Panc1 (cell line): ENCODE results near the gene RIC8B. TPM values are rescaled to one million over a fixed set of nuclear protein-coding genes. Genes with fewer than 3 reads are reported as not detected.

Experiments
- ATAC-seq: fragments of 200-7000 bp; cut with Tn5 transposase; 2 replicates; pipeline ENCODE4 v1.9.1; 2020; ENCODE audit warnings: mild to moderate bottlenecking, moderate library complexity
- BruUV-seq: library from RNA; stranded (reverse); fragments of 400-500 nt; replicated peaks from 2 replicates; lab custom pipeline; 2021; lab: Mats Ljungman, UMichigan
- CTCF ChIA-PET: fragments of 300-600 bp; sonication (Branson Sonifier 250); formaldehyde crosslinking; loops from one replicate; lab custom pipeline; 2022; ENCODE audit warnings: antibody characterized with exemption; lab: Charles Lee
- POLR2A ChIA-PET: fragments of 300-600 bp; sonication (Branson Sonifier 250); formaldehyde crosslinking; loops from one replicate; lab custom pipeline; 2022; ENCODE audit warnings: antibody characterized with exemption; lab: Charles Lee
- DNase-seq: peaks from one replicate; pipeline ENCODE4 v3.0.0-alpha.2; 2010; ENCODE audit warnings: low read depth, low spot score
- H3K27ac ChIP-seq: 2 replicates; pipeline ENCODE4 v1.5.1; 2011; ENCODE audit warnings: mild to moderate bottlenecking, low read length, inconsistent platforms
- H3K27me3 ChIP-seq: fragments of 200-500 bp; sonication (Bioruptor generic); 2 replicates; pipeline ENCODE4 v1.6.0; 2014; ENCODE audit warnings: low read length, inconsistent platforms; ENCODE audit not compliant: control insufficient read depth, insufficient read depth
- H3K36me3 ChIP-seq: fragments of 200-500 bp; sonication (Bioruptor generic); 2 replicates; pipeline ENCODE4 v1.5.1; 2014; ENCODE audit warnings: inconsistent platforms, mild to moderate bottlenecking, low read length, moderate library complexity; ENCODE audit not compliant: control insufficient read depth, insufficient read depth
- H3K4me1 ChIP-seq: 2 replicates; pipeline ENCODE4 v1.5.1; 2011; ENCODE audit warnings: inconsistent platforms, mild to moderate bottlenecking, low read length, moderate library complexity; ENCODE audit not compliant: control insufficient read depth, insufficient read depth
- H3K4me3 ChIP-seq, 2 experiments: 2 replicates each; pipeline ENCODE4 v1.5.1; 2011 to 2012; ENCODE audit warnings: low read depth in 2 of 2, low read length in 2 of 2, mild to moderate bottlenecking in 2 of 2, inconsistent platforms in 1 of 2, moderate library complexity in 1 of 2
- H3K9me3 ChIP-seq: fragments of 200-500 bp; sonication (Bioruptor generic); 2 replicates; pipeline ENCODE4 v1.5.1; 2014; ENCODE audit warnings: low read depth, mild to moderate bottlenecking, inconsistent platforms, low read length, moderate library complexity; ENCODE audit not compliant: control insufficient read depth, insufficient read depth
- POLR2AphosphoS5 ChIP-seq: IDR thresholded peaks from 2 replicates; pipeline ENCODE4 v1.6.1; 2012; ENCODE audit warnings: mild to moderate bottlenecking, low read depth, low read length, moderate library complexity
- SIN3A ChIP-seq: IDR thresholded peaks from 2 replicates; pipeline ENCODE4 v1.6.1; 2012; ENCODE audit warnings: low read depth, mild to moderate bottlenecking, low read length, moderate library complexity, borderline replicate concordance; ENCODE audit not compliant: insufficient read depth
- TCF7L2 ChIP-seq: IDR thresholded peaks from 2 replicates; pipeline ENCODE4 v1.6.1; 2011; ENCODE audit warnings: mild to moderate bottlenecking, low read depth, low read length, inconsistent platforms
- in situ Hi-C: cut with HindIII; loops from 2 replicates; pipeline ENCODE4 v1.10.0; 2016; ENCODE audit warnings: low sequenced_read_pairs, low pct_unique_long_range_greater_than_20kb
- intact Hi-C: fragments of 100-400 bp; cut with micrococcal nuclease; formaldehyde crosslinking; loops from one replicate; pipeline ENCODE4 v1.10.0; 2022; ENCODE audit not compliant: unreplicated experiment
- total RNA-seq: library from RNA; stranded (reverse); gene quantifications from one replicate; pipeline ENCODE4 v1.2.1, GENCODE V29; 2021; ENCODE audit not compliant: unreplicated experiment
- TF ChIP-seq, protein P1 (sequence below), 2 experiments: IDR thresholded peaks; 2 replicates each; pipeline ENCODE4 v1.6.1; 2011 to 2012; ENCODE audit warnings: low read depth in 2 of 2, control low read depth in 1 of 2, low read length in 1 of 2, mild to moderate bottlenecking in 1 of 2, moderate library complexity in 1 of 2; ENCODE audit not compliant: insufficient read depth in 1 of 2
- TF ChIP-seq, protein P2 (sequence below): fragments of 450-650 bp; IDR thresholded peaks from 2 replicates; pipeline ENCODE4 v1.5.1; 2017; ENCODE audit warnings: mild to moderate bottlenecking

The RIC8B gene
- total RNA-seq, 1 experiment from 2014 or later: 16.1 TPM

DNA sequence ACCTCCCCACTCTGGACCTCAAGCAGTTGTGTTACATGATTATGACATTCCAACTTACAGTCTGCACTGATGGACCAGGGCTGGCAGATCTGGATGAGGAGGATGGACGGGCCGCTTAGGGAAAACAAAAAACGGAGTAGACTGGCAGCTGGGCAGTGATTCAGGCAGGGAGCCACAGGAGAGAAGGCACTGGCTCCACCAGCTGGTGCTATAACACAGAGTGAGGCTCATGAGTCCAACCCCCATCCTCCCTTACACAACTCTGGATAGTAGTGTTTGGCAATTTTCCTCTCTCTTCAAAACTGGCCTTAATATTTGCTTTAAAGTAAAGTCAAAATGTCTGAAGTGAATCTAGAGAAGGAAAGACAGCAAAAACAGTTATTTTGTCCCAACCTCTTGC, 9.7 kb upstream of the RIC8B start:
- no peak for DNase-seq
- TF ChIP-seq SIN3A (no peak), POLR2AphosphoS5 (no peak)
- TF ChIP-seq, protein P1, sequence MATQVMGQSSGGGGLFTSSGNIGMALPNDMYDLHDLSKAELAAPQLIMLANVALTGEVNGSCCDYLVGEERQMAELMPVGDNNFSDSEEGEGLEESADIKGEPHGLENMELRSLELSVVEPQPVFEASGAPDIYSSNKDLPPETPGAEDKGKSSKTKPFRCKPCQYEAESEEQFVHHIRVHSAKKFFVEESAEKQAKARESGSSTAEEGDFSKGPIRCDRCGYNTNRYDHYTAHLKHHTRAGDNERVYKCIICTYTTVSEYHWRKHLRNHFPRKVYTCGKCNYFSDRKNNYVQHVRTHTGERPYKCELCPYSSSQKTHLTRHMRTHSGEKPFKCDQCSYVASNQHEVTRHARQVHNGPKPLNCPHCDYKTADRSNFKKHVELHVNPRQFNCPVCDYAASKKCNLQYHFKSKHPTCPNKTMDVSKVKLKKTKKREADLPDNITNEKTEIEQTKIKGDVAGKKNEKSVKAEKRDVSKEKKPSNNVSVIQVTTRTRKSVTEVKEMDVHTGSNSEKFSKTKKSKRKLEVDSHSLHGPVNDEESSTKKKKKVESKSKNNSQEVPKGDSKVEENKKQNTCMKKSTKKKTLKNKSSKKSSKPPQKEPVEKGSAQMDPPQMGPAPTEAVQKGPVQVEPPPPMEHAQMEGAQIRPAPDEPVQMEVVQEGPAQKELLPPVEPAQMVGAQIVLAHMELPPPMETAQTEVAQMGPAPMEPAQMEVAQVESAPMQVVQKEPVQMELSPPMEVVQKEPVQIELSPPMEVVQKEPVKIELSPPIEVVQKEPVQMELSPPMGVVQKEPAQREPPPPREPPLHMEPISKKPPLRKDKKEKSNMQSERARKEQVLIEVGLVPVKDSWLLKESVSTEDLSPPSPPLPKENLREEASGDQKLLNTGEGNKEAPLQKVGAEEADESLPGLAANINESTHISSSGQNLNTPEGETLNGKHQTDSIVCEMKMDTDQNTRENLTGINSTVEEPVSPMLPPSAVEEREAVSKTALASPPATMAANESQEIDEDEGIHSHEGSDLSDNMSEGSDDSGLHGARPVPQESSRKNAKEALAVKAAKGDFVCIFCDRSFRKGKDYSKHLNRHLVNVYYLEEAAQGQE (IDR thresholded peaks at IDR 0.05; ENCODE audit: insufficient read depth in 1 of 2, low read depth in 2 of 2, low read length in 1 of 2): no peak
- TF ChIP-seq, protein P2, sequence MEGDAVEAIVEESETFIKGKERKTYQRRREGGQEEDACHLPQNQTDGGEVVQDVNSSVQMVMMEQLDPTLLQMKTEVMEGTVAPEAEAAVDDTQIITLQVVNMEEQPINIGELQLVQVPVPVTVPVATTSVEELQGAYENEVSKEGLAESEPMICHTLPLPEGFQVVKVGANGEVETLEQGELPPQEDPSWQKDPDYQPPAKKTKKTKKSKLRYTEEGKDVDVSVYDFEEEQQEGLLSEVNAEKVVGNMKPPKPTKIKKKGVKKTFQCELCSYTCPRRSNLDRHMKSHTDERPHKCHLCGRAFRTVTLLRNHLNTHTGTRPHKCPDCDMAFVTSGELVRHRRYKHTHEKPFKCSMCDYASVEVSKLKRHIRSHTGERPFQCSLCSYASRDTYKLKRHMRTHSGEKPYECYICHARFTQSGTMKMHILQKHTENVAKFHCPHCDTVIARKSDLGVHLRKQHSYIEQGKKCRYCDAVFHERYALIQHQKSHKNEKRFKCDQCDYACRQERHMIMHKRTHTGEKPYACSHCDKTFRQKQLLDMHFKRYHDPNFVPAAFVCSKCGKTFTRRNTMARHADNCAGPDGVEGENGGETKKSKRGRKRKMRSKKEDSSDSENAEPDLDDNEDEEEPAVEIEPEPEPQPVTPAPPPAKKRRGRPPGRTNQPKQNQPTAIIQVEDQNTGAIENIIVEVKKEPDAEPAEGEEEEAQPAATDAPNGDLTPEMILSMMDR: no peak
- Histone ChIP-seq H3K4me1 (peaks cover 4% of the 10 kb centered on the region; the same call in 1 of the 2 replicates), H3K4me3 (no peak overlapping the region), H3K36me3 (no peaks in the 10 kb centered on the region), H3K27me3 (no peaks in the 10 kb centered on the region; the same call in none of the 2 replicates), H3K27ac (no peak overlapping the region), H3K9me3 (no peaks in the 10 kb centered on the region)
- no TSS peak for BruUV-seq
- intact Hi-C loops: no loop called here
- in situ Hi-C loops: no loop called here
- no peak for ATAC-seq
- ChIA-PET POLR2A (interaction anchor here (0.6 kb wide), 1 partner anchor 190 kb away, joined by 5 read pairs; no protein-coding TSS in a partner anchor), CTCF (no interaction called here)

DNA sequence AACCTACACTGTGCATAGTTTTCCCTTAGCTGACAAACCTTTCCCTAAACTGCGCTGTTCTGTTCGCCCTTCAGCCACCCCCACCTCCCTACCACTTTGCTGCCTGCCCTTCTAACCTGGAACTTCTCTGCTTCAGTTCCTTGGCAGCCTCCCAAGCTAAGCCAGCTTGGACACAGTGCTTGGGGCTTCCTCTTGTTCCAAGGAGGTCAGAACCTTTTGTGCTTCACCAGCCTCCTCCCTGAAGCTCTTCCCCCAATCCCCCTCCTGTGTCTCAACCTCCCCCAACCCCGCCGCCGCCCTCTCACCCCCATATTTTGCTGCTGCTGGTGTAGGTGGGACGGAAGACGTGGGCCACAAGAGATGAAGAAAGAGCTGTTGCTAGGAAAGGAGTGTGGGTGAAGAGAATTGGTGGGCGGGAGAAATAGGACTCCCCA, 8.1 kb upstream of the RIC8B start:
- Histone ChIP-seq H3K36me3 (no peaks in the 10 kb centered on the region), H3K27me3 (no peaks in the 10 kb centered on the region; the same call in none of the 2 replicates), H3K4me3 (no peak overlapping the region), H3K4me1 (peaks cover 4% of the 10 kb centered on the region; the same call in 1 of the 2 replicates), H3K9me3 (no peaks in the 10 kb centered on the region), H3K27ac (no peak overlapping the region)
- intact Hi-C loops: no loop called here
- no peak for ATAC-seq
- no TSS peak for BruUV-seq
- ChIA-PET CTCF (no interaction called here), POLR2A (no interaction called here)
- in situ Hi-C loops: no loop called here
- TF ChIP-seq, protein P2: no peak
- TF ChIP-seq, protein P1 (IDR thresholded peaks at IDR 0.05; ENCODE audit: insufficient read depth in 1 of 2, low read depth in 2 of 2, low read length in 1 of 2): no peak
- TF ChIP-seq SIN3A (no peak), TCF7L2 (no peak), POLR2AphosphoS5 (no peak)
- DNase-seq: no peak
